HuH-7 (cell line): Measurements from ENCODE around the gene FAM216A.
"Not testable (repeated sequence)": the region's sequence is repeated elsewhere in the genome, so short reads cannot be mapped to it uniquely, and the experiment has no call there.

Experiments used
- DNase-seq: peaks from one replicate; pipeline ENCODE4 v3.0.0; 2011; ENCODE audit warnings: low spot score

FAM216A gene

GRCh38 chr12:110468214-110469048, at the start of gene FAM216A, which contains the start of gene GPN3:
TSS of gene FAM216A (plus strand) at chr12:110468845. CDS start at chr12:110468876, 31 bp downstream.
TSS of gene GPN3 (minus strand) at chr12:110468257. CDS start at chr12:110468203, 54 bp downstream.
- DNase-seq, result peak; percentile 95

- DNase-seq, result not testable (repeated sequence)
These were observed 48.0 kb upstream of the FAM216A start for GRCh38 chr12:110420644-110421043.

GRCh38 chr12:110421159-110421661, 47.4 kb upstream of the FAM216A start:
- no peak for DNase-seq

- no peak for DNase-seq
These were observed 46.9 kb upstream of the FAM216A start for GRCh38 chr12:110421701-110422100.

GRCh38 chr12:110424237-110424636, 44.4 kb upstream of the FAM216A start:
- DNase-seq, result no peak

- no peak for DNase-seq
These were observed 42.2 kb upstream of the FAM216A start for GRCh38 chr12:110426406-110426805.

GRCh38 chr12:110429676-110430075, 39.0 kb upstream of the FAM216A start:
- not testable (repeated sequence) for DNase-seq

GRCh38 chr12:110431957-110432587, 36.6 kb upstream of the FAM216A start:
- no peak for DNase-seq

- DNase-seq, result no peak
These were observed 32.4 kb upstream of the FAM216A start for GRCh38 chr12:110436231-110436630.

- DNase-seq, result no peak
These were observed 24.2 kb upstream of the FAM216A start for GRCh38 chr12:110444455-110444854.

- peak; percentile 85 for DNase-seq
These were observed 18.7 kb upstream of the FAM216A start, which contains the start of gene ARPC3 for GRCh38 chr12:110449799-110450497. TSS of gene ARPC3 (minus strand) at chr12:110450337. CDS start at chr12:110450260, 77 bp downstream.

- DNase-seq, result no peak
These were observed 17.4 kb upstream of the FAM216A start for GRCh38 chr12:110451263-110451662.

- no peak for DNase-seq
These were observed 14.9 kb upstream of the FAM216A start for GRCh38 chr12:110453569-110454296.

GRCh38 chr12:110458756-110459155, 9.9 kb upstream of the FAM216A start:
- no peak for DNase-seq

- not testable (repeated sequence) for DNase-seq
These were observed 7.5 kb upstream of the FAM216A start for GRCh38 chr12:110461189-110461588.

GRCh38 chr12:110465024-110465423, 3.6 kb upstream of the FAM216A start:
- no peak for DNase-seq

GRCh38 chr12:110465765-110466164, 2.9 kb upstream of the FAM216A start:
- DNase-seq, result not testable (repeated sequence)

- no peak for DNase-seq
These were observed 1.9 kb upstream of the FAM216A start for GRCh38 chr12:110466791-110467190.

- no peak for DNase-seq
These were observed 815 bp upstream of the FAM216A start for GRCh38 chr12:110467847-110468213.

- no peak for DNase-seq
These were observed 6.8 kb downstream of the FAM216A start for GRCh38 chr12:110475426-110475825.

- no peak for DNase-seq
These were observed 30.5 kb downstream of the FAM216A start for GRCh38 chr12:110498984-110499706.
